OCI-LY7 (cell line): ENCODE results near the gene SERINC4. TPM values are rescaled to one million over a fixed set of nuclear protein-coding genes. Genes with fewer than 3 reads are reported as not detected.

Source experiments
- BruUV-seq: library from RNA; stranded (reverse); fragments of 400-500 nt; replicated peaks from 2 replicates; lab custom pipeline; 2021; lab: Mats Ljungman, UMichigan
- CTCF ChIA-PET: fragments of 300-600 bp; sonication (Branson Sonifier 250); formaldehyde crosslinking; loops from one replicate; lab custom pipeline; 2022; ENCODE audit warnings: antibody characterized with exemption; ENCODE audit not compliant: unreplicated experiment; lab: Charles Lee
- POLR2A ChIA-PET: fragments of 300-600 bp; sonication (Branson Sonifier 250); formaldehyde crosslinking; loops from one replicate; lab custom pipeline; 2022; ENCODE audit warnings: antibody characterized with exemption; lab: Charles Lee
- DNase-seq: peaks from one replicate; pipeline ENCODE4 v3.0.0-alpha.2; 2015; ENCODE audit warnings: low spot score
- H2AFZ ChIP-seq: fragments of 200-600 bp; sonication (generic), shearing (Covaris generic); 2 replicates; pipeline ENCODE4 v1.6.1; 2014; ENCODE audit warnings: mild to moderate bottlenecking, antibody characterized with exemption, low read length, moderate library complexity
- H3K27ac ChIP-seq: fragments of 200-600 bp; sonication (generic); 2 replicates; pipeline ENCODE4 v1.5.1; 2014; ENCODE audit warnings: mixed run types, low read depth, mild to moderate bottlenecking, moderate library complexity, low read length, inconsistent platforms; ENCODE audit not compliant: poor library complexity, severe bottlenecking
- H3K36me3 ChIP-seq: fragments of 200-600 bp; sonication (generic); 2 replicates; pipeline ENCODE4 v1.6.1; 2014; ENCODE audit warnings: mild to moderate bottlenecking, antibody characterized with exemption, low read length, moderate library complexity, mixed read lengths; ENCODE audit not compliant: insufficient read depth
- H3K4me1 ChIP-seq: fragments of 200-600 bp; sonication (generic); 2 replicates; pipeline ENCODE4 v1.5.1; 2014; ENCODE audit warnings: mild to moderate bottlenecking, low read length; ENCODE audit not compliant: insufficient read depth, poor library complexity, severe bottlenecking
- H3K4me2 ChIP-seq: fragments of 200-600 bp; sonication (generic); 2 replicates; pipeline ENCODE4 v1.6.1; 2014; ENCODE audit warnings: mild to moderate bottlenecking, low read length
- H3K4me3 ChIP-seq: fragments of 200-600 bp; sonication (generic); 2 replicates; pipeline ENCODE4 v1.5.1; 2014; ENCODE audit warnings: mild to moderate bottlenecking, low read depth, low read length; ENCODE audit not compliant: poor library complexity, severe bottlenecking
- H3K79me2 ChIP-seq: fragments of 200-600 bp; sonication (generic); 2 replicates; pipeline ENCODE4 v1.6.1; 2016; ENCODE audit warnings: low read depth, mild to moderate bottlenecking, low read length, moderate library complexity, mixed read lengths; ENCODE audit not compliant: insufficient read depth
- H3K9me2 ChIP-seq: fragments of 200-600 bp; sonication (generic); 2 replicates; pipeline ENCODE4 v1.6.1; 2016; ENCODE audit warnings: mild to moderate bottlenecking, low read length, mixed read lengths; ENCODE audit not compliant: insufficient read depth
- H3K9me3 ChIP-seq: fragments of 200-600 bp; sonication (generic); 2 replicates; pipeline ENCODE4 v1.6.1; 2014; ENCODE audit warnings: mild to moderate bottlenecking, mixed run types, low read length, mixed read lengths
- H4K20me1 ChIP-seq: fragments of 200-600 bp; sonication (generic); 2 replicates; pipeline ENCODE4 v1.6.1; 2014; ENCODE audit warnings: mild to moderate bottlenecking, antibody characterized with exemption, low read length, moderate library complexity, mixed read lengths; ENCODE audit not compliant: insufficient read depth
- CTCF ChIP-seq: fragments of 200-600 bp; sonication (generic); conservative IDR thresholded peaks from 2 replicates; pipeline ENCODE4 v1.5.1; 2014; ENCODE audit warnings: mild to moderate bottlenecking, antibody characterized with exemption, low read length, moderate library complexity, mixed read lengths
- EZH2phosphoT487 ChIP-seq: fragments of 200-600 bp; sonication (generic); IDR thresholded peaks from 2 replicates; pipeline ENCODE4 v1.6.1; 2018; ENCODE audit warnings: low read depth, borderline replicate concordance, mild to moderate bottlenecking, mixed run types, antibody characterized with exemption, low read length, moderate library complexity, mixed read lengths
- intact Hi-C: fragments of 100-400 bp; cut with micrococcal nuclease; formaldehyde crosslinking; loops from one replicate; pipeline ENCODE4 v1.10.0; 2022; ENCODE audit not compliant: unreplicated experiment
- total RNA-seq, 2 experiments: library from RNA; depleted of rRNA in 1 of 2; stranded (reverse); fragments of >200 nt in 1 of 2; shearing (Covaris generic) in 1 of 2; gene quantifications; 2 replicates each; pipeline ENCODE4 v1.2.3, GENCODE V29; 2014 to 2022

The SERINC4 gene
- total RNA-seq, 2 experiments from 2014 or later: 0.60 to 1.9 TPM

- no peaks in the 10 kb centered on the region for H3K9me3 ChIP-seq
- ChIA-PET CTCF (interaction anchor here (1.0 to 1.4 kb wide), 3 partner anchors 13 to 52 kb away, joined by 3 to 5 read pairs (median 3); no protein-coding TSS in a partner anchor), POLR2A (interaction anchor here (0.5 to 7.0 kb wide), 12 partner anchors 13 to 991 kb away, joined by 4 to 98 read pairs (median 12); partner anchors contain the start of genes HYPK, PDIA3, SERF2 and SERINC4)
- intact Hi-C loops: loop anchor here (1.0 to 2.0 kb wide), 2 partner anchors 27 to 52 kb away; no protein-coding TSS in a partner anchor
- TF ChIP-seq EZH2phosphoT487 (no peak), CTCF (no peak)
- peak overlapping the region; percentile 85 for H3K4me2 ChIP-seq
- no peak overlapping the region for H2AFZ ChIP-seq
- peak overlapping the region; percentile 79 for H3K4me3 ChIP-seq
- peak overlapping the region; percentile 91 for H3K27ac ChIP-seq
- H4K20me1 ChIP-seq: peaks cover 31% of the 10 kb centered on the region
- peaks cover 57% of the 10 kb centered on the region for H3K79me2 ChIP-seq
- no peaks in the 10 kb centered on the region for H3K9me2 ChIP-seq
- DNase-seq: peak; percentile 98
- no TSS peak for BruUV-seq
- peaks cover 52% of the 10 kb centered on the region for H3K36me3 ChIP-seq
- peaks cover 66% of the 10 kb centered on the region for H3K4me1 ChIP-seq
Measured at GRCh38 chr15:43776101-43776717, 23.8 kb downstream of the SERINC4 start.

- Histone ChIP-seq H3K4me3 (peak overlapping the region; percentile 79), H3K4me2 (peak overlapping the region; percentile 85)
- BruUV-seq: no TSS peak
Measured at GRCh38 chr15:43775411-43775965, 24.5 kb downstream of the SERINC4 start.

More at GRCh38 chr15:43775411-43775965, 24.5 kb downstream of the SERINC4 start:
- no peak for TF ChIP-seq EZH2phosphoT487
- TF ChIP-seq CTCF: peak; percentile 59
- POLR2A ChIA-PET: interaction anchor here (0.5 to 7.0 kb wide), 10 partner anchors 13 to 52 kb away, joined by 3 to 98 read pairs (median 9); partner anchors contain the start of genes HYPK, PDIA3, SERF2 and SERINC4
- CTCF ChIA-PET: no interaction called here
- peaks cover 34% of the 10 kb centered on the region for H4K20me1 ChIP-seq
- intact Hi-C loops: no loop called here
- H3K4me1 ChIP-seq: peaks cover 59% of the 10 kb centered on the region
- DNase-seq: peak; percentile 31
- H3K36me3 ChIP-seq: peaks cover 57% of the 10 kb centered on the region
- H3K27ac ChIP-seq: peak overlapping the region; percentile 91
- H3K9me3 ChIP-seq: no peaks in the 10 kb centered on the region
- H2AFZ ChIP-seq: no peak overlapping the region
- no peaks in the 10 kb centered on the region for H3K9me2 ChIP-seq
- H3K79me2 ChIP-seq: peaks cover 61% of the 10 kb centered on the region
